ENCODE results near the gene CALML3.
"Not testable (repeated sequence)": the region's sequence is repeated elsewhere in the genome, so short reads cannot be mapped to it uniquely, and the experiment has no call there.

CALML3 gene

GRCh38 chr10:5553400-5554170 lies 28.8 kb downstream of the CALML3 start:
- no peak overlapping the region for H3K4me3 ChIP-seq (ENCODE audit: low read length)
- no peaks in the 10 kb centered on the region for H3K36me3 ChIP-seq (ENCODE audit: control insufficient read depth, insufficient read depth, low read length)
- peak overlapping the region; percentile 84 for H3K27ac ChIP-seq (ENCODE audit: low read depth, low read length)
- no peak overlapping the region for H3K9ac ChIP-seq (ENCODE audit: low read length)
- H3K4me1 ChIP-seq (ENCODE audit: control insufficient read depth, insufficient read depth, low read length): peaks cover 21% of the 10 kb centered on the region
- H3K27me3 ChIP-seq (ENCODE audit: control insufficient read depth, insufficient read depth, low read length): no peaks in the 10 kb centered on the region

- Histone ChIP-seq H3K4me3 (ENCODE audit: low read length) (no peak overlapping the region), H3K36me3 (ENCODE audit: control insufficient read depth, insufficient read depth, low read length) (no peaks in the 10 kb centered on the region), H3K9ac (ENCODE audit: low read length) (peak overlapping the region; percentile 8), H3K27me3 (ENCODE audit: control insufficient read depth, insufficient read depth, low read length) (no peaks in the 10 kb centered on the region), H3K27ac (ENCODE audit: low read depth, low read length) (peak overlapping the region; percentile 84), H3K4me1 (ENCODE audit: control insufficient read depth, insufficient read depth, low read length) (peaks cover 21% of the 10 kb centered on the region)
Measured at GRCh38 chr10:5555021-5555510, 30.3 kb downstream of the CALML3 start.

- Histone ChIP-seq H3K4me3 (ENCODE audit: low read length) (no peak overlapping the region), H3K27ac (ENCODE audit: low read depth, low read length) (peak overlapping the region; percentile 7), H3K9ac (ENCODE audit: low read length) (no peak overlapping the region), H3K4me1 (ENCODE audit: control insufficient read depth, insufficient read depth, low read length) (peaks cover 21% of the 10 kb centered on the region), H3K36me3 (ENCODE audit: control insufficient read depth, insufficient read depth, low read length) (no peaks in the 10 kb centered on the region), H3K27me3 (ENCODE audit: control insufficient read depth, insufficient read depth, low read length) (no peaks in the 10 kb centered on the region)
Measured at GRCh38 chr10:5555881-5556280, 31.1 kb downstream of the CALML3 start.

GRCh38 chr10:5556576-5556975 lies 31.8 kb downstream of the CALML3 start:
- no peak overlapping the region for H3K9ac ChIP-seq (ENCODE audit: low read length)
- no peaks in the 10 kb centered on the region for H3K27me3 ChIP-seq (ENCODE audit: control insufficient read depth, insufficient read depth, low read length)
- H3K27ac ChIP-seq (ENCODE audit: low read depth, low read length): no peak overlapping the region
- H3K36me3 ChIP-seq (ENCODE audit: control insufficient read depth, insufficient read depth, low read length): no peaks in the 10 kb centered on the region
- H3K4me3 ChIP-seq (ENCODE audit: low read length): no peak overlapping the region
- H3K4me1 ChIP-seq (ENCODE audit: control insufficient read depth, insufficient read depth, low read length): peaks cover 21% of the 10 kb centered on the region

- no peaks in the 10 kb centered on the region for H3K27me3 ChIP-seq (ENCODE audit: control insufficient read depth, insufficient read depth, low read length)
- peaks cover 21% of the 10 kb centered on the region for H3K4me1 ChIP-seq (ENCODE audit: control insufficient read depth, insufficient read depth, low read length)
- H3K4me3 ChIP-seq (ENCODE audit: low read length): no peak overlapping the region
- H3K27ac ChIP-seq (ENCODE audit: low read depth, low read length): no peak overlapping the region
- no peaks in the 10 kb centered on the region for H3K36me3 ChIP-seq (ENCODE audit: control insufficient read depth, insufficient read depth, low read length)
- H3K9ac ChIP-seq (ENCODE audit: low read length): no peak overlapping the region
Measured at GRCh38 chr10:5557040-5557721, 32.4 kb downstream of the CALML3 start.

- Histone ChIP-seq H3K36me3 (ENCODE audit: control insufficient read depth, insufficient read depth, low read length) (no peaks in the 10 kb centered on the region), H3K9ac (ENCODE audit: low read length) (no peak overlapping the region), H3K27me3 (ENCODE audit: control insufficient read depth, insufficient read depth, low read length) (no peaks in the 10 kb centered on the region), H3K4me3 (ENCODE audit: low read length) (no peak overlapping the region), H3K4me1 (ENCODE audit: control insufficient read depth, insufficient read depth, low read length) (peaks cover 21% of the 10 kb centered on the region), H3K27ac (ENCODE audit: low read depth, low read length) (no peak overlapping the region)
Measured at GRCh38 chr10:5557799-5558771, 33.3 kb downstream of the CALML3 start.

GRCh38 chr10:5559022-5559421 lies 34.3 kb downstream of the CALML3 start:
- not testable (repeated sequence) for H3K4me3 ChIP-seq (ENCODE audit: low read length); H3K27me3 ChIP-seq (ENCODE audit: control insufficient read depth, insufficient read depth, low read length); H3K27ac ChIP-seq (ENCODE audit: low read depth, low read length); H3K36me3 ChIP-seq (ENCODE audit: control insufficient read depth, insufficient read depth, low read length); H3K9ac ChIP-seq (ENCODE audit: low read length)
- peaks cover 21% of the 10 kb centered on the region for H3K4me1 ChIP-seq (ENCODE audit: control insufficient read depth, insufficient read depth, low read length)

- no peaks in the 10 kb centered on the region for H3K27me3 ChIP-seq (ENCODE audit: control insufficient read depth, insufficient read depth, low read length)
- H3K36me3 ChIP-seq (ENCODE audit: control insufficient read depth, insufficient read depth, low read length): no peaks in the 10 kb centered on the region
- H3K9ac ChIP-seq (ENCODE audit: low read length): no peak overlapping the region
- H3K4me1 ChIP-seq (ENCODE audit: control insufficient read depth, insufficient read depth, low read length): peaks cover 22% of the 10 kb centered on the region
- peak overlapping the region; percentile 18 for H3K27ac ChIP-seq (ENCODE audit: low read depth, low read length)
- H3K4me3 ChIP-seq (ENCODE audit: low read length): no peak overlapping the region
Measured at GRCh38 chr10:5559642-5560141, 34.9 kb downstream of the CALML3 start.

GRCh38 chr10:5560142-5560816 lies 35.5 kb downstream of the CALML3 start:
- Histone ChIP-seq H3K4me3 (ENCODE audit: low read length) (no peak overlapping the region), H3K27me3 (ENCODE audit: control insufficient read depth, insufficient read depth, low read length) (no peaks in the 10 kb centered on the region), H3K4me1 (ENCODE audit: control insufficient read depth, insufficient read depth, low read length) (peaks cover 16% of the 10 kb centered on the region), H3K9ac (ENCODE audit: low read length) (no peak overlapping the region), H3K27ac (ENCODE audit: low read depth, low read length) (peak overlapping the region; percentile 18), H3K36me3 (ENCODE audit: control insufficient read depth, insufficient read depth, low read length) (no peaks in the 10 kb centered on the region)

GRCh38 chr10:5560817-5561703 lies 36.3 kb downstream of the CALML3 start:
- Histone ChIP-seq H3K27ac (ENCODE audit: low read depth, low read length) (no peak overlapping the region), H3K4me1 (ENCODE audit: control insufficient read depth, insufficient read depth, low read length) (peaks cover 13% of the 10 kb centered on the region), H3K36me3 (ENCODE audit: control insufficient read depth, insufficient read depth, low read length) (no peaks in the 10 kb centered on the region), H3K9ac (ENCODE audit: low read length) (no peak overlapping the region), H3K4me3 (ENCODE audit: low read length) (no peak overlapping the region), H3K27me3 (ENCODE audit: control insufficient read depth, insufficient read depth, low read length) (no peaks in the 10 kb centered on the region)

Data from rectal smooth muscle tissue (tissue), 1 donor.